Suppressor macrophage treated with lipopolysaccharide for 1 hour (primary cell): ENCODE results near the gene TGFA.

ENCODE experiments used
- DNase-seq, 3 donors: peaks; one replicate each; pipeline ENCODE4 v3.0.0-alpha.2; 2020 to 2022

Gene TGFA

DNA sequence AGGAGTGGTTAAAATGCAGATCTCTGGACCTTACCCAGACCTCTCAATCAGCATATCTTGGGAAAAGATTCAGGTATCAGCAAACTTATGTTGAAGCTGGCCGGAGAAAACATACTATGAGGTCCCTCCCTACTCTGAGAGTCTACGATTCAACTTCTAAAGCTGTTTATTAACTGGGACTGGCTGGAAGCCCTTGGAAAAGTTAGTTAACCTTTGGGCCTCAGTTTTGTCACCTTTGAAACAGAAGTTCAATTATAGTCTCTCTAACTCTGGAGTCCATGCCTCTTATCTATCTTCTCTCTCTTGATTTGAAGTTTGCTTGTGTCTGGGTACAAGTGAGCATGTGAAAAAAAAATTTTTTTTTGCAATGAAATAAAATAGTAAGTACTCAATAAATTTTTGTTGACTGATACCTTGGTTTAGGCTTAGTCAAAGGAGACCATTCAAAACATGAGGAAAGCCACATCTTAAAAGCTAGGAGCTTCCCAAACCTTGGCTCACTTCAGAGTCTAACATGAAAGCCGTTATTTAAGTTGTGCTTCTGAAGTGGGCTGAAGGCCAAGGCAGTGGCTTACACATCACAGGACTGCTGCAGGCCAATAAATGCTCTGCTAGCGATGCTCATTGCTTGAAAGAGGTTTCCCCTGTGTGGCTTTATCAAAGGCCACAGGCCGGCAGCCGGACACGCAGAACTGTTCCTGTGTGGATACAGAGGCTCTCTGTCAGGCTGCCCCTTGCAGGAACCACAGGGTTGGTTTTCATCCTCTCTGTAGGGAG lies 141.1 kb downstream of the TGFA start:
- no peak for DNase-seq

DNA sequence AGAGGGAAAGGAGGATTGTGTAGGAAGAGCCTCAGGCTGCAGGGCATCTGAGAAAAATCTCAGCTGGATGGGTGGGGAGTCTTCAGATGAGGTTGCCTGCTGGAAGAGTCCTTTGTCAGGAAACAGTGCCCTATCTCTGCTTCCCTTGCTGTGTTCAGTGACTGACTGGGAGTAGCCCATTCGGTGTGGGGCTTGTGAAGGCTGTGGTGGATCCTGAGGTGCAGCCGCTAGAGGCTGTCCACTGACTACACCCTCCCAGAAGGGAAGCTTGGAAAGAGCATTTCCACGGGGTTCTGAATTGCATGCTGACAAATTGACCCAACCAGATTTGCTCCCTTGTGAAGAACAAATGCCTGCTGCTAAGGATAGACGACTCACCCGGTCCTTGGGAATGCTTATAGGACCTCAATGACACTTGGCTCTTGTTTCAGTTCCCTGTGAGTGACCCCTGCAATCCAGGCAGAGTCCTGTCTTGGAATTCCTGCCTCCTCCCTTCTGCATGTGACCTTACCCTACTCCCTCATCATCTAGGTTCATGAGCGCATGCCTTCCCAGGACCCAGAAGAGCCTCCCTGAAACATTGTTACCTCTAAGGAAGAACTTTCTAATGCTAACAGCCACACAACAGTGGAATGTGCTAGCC lies 142.0 kb downstream of the TGFA start:
- DNase-seq = no peak

DNA sequence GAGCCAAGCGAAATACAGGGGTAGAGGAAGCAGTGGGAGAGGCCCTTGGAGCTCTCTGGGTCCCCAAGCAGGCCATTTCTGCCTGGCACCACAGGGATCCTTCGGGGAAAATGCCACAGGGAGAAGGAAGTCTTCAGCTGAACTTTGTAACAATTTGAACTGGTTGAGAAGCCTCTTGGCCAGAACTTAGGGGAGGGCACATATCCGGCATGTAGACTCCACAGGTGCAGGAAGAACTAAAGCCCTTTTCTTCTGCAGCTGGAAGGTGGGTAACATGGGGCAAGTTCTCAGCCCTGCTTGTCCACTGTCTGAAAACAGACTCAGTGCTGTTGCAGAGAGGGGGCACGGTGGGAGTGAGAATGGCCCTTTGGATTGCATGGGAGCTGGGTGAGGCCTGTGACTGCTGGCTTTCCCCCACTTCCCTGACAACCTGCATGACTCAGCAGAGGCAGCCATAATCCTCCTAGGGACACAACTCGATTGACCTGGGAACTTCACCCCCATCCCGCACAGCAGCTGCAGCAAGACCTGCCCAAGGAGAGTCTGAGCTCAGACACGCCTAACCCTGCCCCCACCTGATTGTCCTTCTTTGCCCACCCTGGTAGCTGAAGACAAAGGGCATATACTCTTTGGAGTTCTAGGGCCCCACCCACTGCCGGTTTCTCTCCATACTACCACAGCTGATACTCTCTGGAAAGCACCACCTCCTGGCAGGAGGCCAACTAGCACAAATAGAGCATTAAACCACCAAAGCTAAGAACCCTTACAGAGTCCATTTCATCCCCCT lies 150.2 kb downstream of the TGFA start:
- no peak for DNase-seq

DNA sequence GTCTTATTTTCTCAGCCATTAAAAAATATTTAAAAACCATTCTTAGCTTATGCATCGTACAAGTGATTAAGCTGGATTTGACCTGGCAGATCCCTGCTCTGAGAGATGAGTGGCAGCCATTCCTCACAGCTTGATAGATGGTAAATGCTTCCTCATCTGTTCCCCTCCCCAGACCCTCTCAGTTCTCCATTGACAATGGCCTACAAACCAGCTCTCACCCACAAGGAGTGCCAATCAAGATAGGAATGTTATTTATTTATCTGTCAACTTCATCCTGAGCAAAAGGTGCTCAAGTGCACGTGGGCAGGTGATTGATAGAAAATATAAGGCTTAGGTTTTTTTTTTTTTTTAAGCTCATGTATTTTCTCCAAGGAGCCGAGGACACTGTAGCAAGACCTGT lies 153.1 kb downstream of the TGFA start:
- DNase-seq = no peak

DNA sequence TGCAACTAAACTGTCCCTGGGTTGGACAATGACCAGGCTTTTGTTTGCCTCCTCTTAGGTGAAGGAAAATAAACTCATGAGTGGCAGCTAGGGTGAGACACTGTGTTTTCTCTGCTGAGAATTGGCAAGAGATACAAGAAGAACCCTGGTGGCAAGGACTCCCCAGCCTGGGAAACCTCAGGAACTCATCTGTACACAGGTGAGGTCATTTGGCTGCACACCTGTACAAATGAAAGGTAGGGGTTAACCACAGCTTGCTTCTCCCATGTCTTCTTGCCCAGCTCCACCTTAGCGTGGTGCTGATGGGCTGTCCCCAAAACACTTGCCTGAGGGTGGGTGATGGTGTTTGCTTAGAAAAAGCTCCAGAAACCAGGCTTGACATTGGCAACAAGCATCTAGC lies 154.6 kb downstream of the TGFA start:
- no peak for DNase-seq
